Heart right ventricle (tissue), 16 donors: ENCODE measurements around the gene SSC5D. TPM values are rescaled to one million over a fixed set of nuclear protein-coding genes. Genes with fewer than 3 reads are reported as not detected.

Experiments used
- ATAC-seq, 8 donors: fragments of 200-7000 bp; cut with Tn5 transposase; one replicate each; pipeline ENCODE4 v1.9.1; 2020; ENCODE audit warnings: mild to moderate bottlenecking in 8 of 8, moderate library complexity in 8 of 8, moderate number of reproducible peaks in 1 of 8
- DNase-seq, 2 donors: peaks; one replicate each; pipeline ENCODE4 v3.0.0-alpha.2; 2020
- H3K27ac ChIP-seq, 10 donors: fragments of 200-600 bp; sonication (generic) in 2 of 10; one replicate each; pipeline versions ENCODE4 v1.5.0 to v1.8.0; 2020 to 2022; ENCODE audit warnings: mild to moderate bottlenecking in 3 of 10
- H3K27me3 ChIP-seq, 7 donors: fragments of 200-600 bp; one replicate each; pipeline ENCODE4 v1.8.0; 2021 to 2022; ENCODE audit warnings: mild to moderate bottlenecking in 2 of 7
- H3K36me3 ChIP-seq, 9 donors: fragments of 200-600 bp; sonication (generic) in 1 of 9; one replicate each; pipeline versions ENCODE4 v1.5.0 to v1.8.0; 2020 to 2022; ENCODE audit warnings: mild to moderate bottlenecking in 2 of 9
- H3K4me1 ChIP-seq, 9 donors: fragments of 200-600 bp; sonication (generic) in 1 of 9; one replicate each; pipeline versions ENCODE4 v1.5.0 to v1.8.0; 2020 to 2022; ENCODE audit warnings: mild to moderate bottlenecking in 4 of 9
- H3K4me3 ChIP-seq, 10 donors: fragments of 200-600 bp; sonication (generic) in 2 of 10; one replicate each; pipeline versions ENCODE4 v1.5.0 to v1.8.0; 2020 to 2022; ENCODE audit warnings: mild to moderate bottlenecking in 7 of 10, moderate library complexity in 2 of 10
- H3K9me3 ChIP-seq, 11 donors: fragments of 200-600 bp in 10 of 11; sonication (generic) in 2 of 11; one replicate each; pipeline versions ENCODE4 v1.5.0 to v1.8.0; 2013 to 2022; ENCODE audit warnings: mild to moderate bottlenecking in 2 of 11, control low read depth in 1 of 11, moderate library complexity in 1 of 11
- WGBS, 2 donors: extraction: QIAGEN DNeasy Blood & Tissue Kit; methylation state at CpG; one replicate each; pipeline ENCODE4 v1.1.7; 2013; ENCODE audit warnings: inconsistent platforms in 1 of 2; 5-methylcytosine and 5-hydroxymethylcytosine counted together
- intact Hi-C, 10 donors: fragments of 100-400 bp; cut with DNase I; formaldehyde crosslinking; loops; one replicate each; pipeline versions ENCODE4 v1.11.1 to v1.14.2; 2022
- polyA plus RNA-seq, 2 donors: library from polyadenylated mRNA; stranded (reverse); fragments of 200-250 nt; gene quantifications; one replicate each; pipeline ENCODE4 v1.2.3, GENCODE V29; 2013
- total RNA-seq, 10 donors: library from RNA; stranded (reverse); fragmentation: NEBNext Ultra II Directional in 3 of 10; extraction: Animal tissue kit (Norgen Biotek cat#: 25700) in 3 of 10; gene quantifications; one replicate each; pipeline versions ENCODE4 v1.2.1 to v1.2.4, GENCODE V29; 2021 to 2023
- TF ChIP-seq, protein P1 (sequence below), 9 donors: fragments of 200-600 bp; sonication (generic) in 2 of 9; IDR thresholded peaks; one replicate each; pipeline versions ENCODE4 v1.5.0 to v1.8.0; 2021 to 2022; ENCODE audit warnings: antibody characterized with exemption in 9 of 9, mild to moderate bottlenecking in 5 of 9, moderate library complexity in 1 of 9
- donor health status: Arrhythmogenic right ventricular cardiomyopathy.
- donor health status: ischemic (EF 13 %, LVEDD 7.1; RV severe dilation, severe dysfunction).
- donor health status: healthy with polysubstance abuse.
- donor health status: DM: no; HTN: yes; CAD: no.
- donor health status: DM: no; HTN: no; CAD: no.
- donor health status: ischemic (EF 25% LVEDD 6.9; RV normal size, moderate dysfunction).
- donor health status: ischemic (EF 25% LVEDD 5.7; RV mildly dilated, moderate dysfunction).
- donor health status: healthy.
- donor health status: DM: yes; HTN: yes; CAD: no.
- donor health status: Ischemic cardiomyopathy.
- donor health status: ischemic (EF 35%, LVEDD 5.7; RV mildly dilated, moderate dysfunction).
- donor health status: nonischemic (EF 11% LVEDD 7.7; RV severe dilation, severe dysfunction).
- donor health status: DM: yes; HTN: yes; CAD: no.
- donor health status: PGD.
- donor health status: ischemic (EF 29% LVEDD 5.4; RV normal size, mild dysfunction).
- donor health status: nonischemic (EF 23%, LVEDD 6.1; RV moderate dilation, normal function).

SSC5D gene
- total and polyA plus RNA-seq, 12 donors: 0.72 to 6.5 (median 3.6) TPM

DNA sequence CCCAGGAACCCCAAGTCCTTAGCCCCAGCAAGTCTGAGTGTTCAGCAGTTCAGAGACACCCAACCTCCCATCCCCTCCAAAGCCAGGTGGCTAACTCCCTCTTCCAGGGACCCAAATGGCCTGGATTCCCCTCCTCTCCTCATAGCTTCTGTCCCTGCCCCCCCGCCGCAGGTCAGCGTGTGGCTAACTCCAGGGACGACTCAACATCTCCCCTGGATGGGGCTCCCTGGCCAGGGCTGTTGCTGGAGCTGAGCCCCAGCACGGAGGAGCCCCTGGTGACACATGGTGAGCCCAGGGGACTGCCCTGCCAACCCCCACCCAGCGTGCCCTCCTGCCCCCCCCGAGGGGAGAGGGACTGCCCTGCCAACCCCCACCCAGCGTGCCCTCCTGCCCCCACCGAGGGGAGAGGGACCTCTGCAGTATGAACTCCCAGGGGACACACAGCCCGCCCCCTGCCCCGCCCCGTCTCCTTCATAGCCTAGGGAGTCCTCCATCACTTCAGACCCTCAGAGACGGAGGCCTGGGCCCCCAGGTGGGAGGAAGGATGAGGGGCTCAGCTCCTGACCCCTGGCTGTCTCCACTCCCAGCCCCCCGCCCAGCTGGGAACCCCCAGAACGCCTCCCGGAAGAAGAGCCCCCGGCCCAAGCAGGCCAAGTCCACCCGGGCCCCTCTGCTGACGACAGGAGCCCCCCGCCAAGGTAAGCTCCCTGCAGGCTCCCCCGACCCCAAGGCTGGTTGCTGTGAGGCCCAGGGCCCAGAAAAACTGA lies 1.7 kb downstream of the SSC5D start:
- 74 to 75% methylated on average over 18 to 21 of the region's 21 CpGs for WGBS, 2 donors
- intact Hi-C loops: no loop called here

DNA sequence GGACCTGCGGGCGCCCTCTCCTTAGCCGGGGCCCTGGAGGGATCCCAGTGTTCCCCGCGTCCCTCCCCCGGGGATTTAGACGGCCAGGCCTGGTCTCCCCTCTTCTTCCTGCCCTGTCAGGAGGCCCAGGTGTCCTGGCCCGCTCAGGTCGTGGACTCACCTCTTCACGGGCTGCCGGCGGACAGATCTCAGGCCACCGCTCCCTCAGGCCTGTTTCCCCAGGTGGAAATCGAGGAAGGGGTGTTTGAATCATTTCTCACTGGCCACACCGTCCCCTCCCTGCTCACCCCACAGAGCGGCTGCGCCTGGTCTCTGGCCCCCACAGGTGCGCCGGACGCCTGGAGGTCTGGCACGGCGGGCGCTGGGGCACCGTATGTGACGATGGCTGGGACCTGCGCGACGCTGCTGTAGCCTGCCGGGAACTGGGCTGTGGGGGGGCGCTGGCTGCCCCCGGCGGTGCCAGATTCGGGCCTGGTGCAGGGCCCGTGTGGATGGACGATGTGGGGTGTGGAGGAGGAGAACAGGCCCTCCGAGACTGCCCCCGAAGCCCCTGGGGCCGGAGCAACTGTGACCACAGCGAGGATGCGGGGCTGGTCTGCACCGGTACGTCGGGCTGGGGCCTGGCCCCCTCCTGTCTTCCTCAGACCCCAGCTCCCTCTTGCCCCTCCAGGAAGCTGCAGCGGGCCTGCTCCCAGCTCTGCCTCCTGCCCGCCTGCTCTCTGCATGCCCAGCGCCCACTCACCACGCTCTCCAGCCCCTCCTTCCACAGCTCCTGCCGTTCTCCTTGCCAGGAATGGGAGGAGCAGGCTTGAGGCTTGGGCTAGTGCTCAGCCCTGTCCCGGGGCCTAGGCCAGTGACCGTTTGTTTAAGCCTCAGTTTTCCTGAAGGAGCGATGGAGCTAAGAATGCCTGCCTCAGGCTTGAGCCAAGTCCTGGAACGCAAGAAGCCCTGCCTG lies 2.5 kb downstream of the SSC5D start:
- Histone ChIP-seq H3K4me3 (no peak overlapping the region), H3K27ac (peak overlapping the region in 4 of 10 donors; percentile 31 to 61 (median 48)), H3K4me1 (peaks cover 21 to 63% (median 37%) of the 10 kb centered on the region in 9 donors), H3K9me3 (no peaks in the 10 kb centered on the region), H3K36me3 (no peaks in the 10 kb centered on the region), H3K27me3 (peaks cover 0 to 25% (median 4%) of the 10 kb centered on the region in 7 donors)
- ATAC-seq: no peak
- TF ChIP-seq, protein P1, sequence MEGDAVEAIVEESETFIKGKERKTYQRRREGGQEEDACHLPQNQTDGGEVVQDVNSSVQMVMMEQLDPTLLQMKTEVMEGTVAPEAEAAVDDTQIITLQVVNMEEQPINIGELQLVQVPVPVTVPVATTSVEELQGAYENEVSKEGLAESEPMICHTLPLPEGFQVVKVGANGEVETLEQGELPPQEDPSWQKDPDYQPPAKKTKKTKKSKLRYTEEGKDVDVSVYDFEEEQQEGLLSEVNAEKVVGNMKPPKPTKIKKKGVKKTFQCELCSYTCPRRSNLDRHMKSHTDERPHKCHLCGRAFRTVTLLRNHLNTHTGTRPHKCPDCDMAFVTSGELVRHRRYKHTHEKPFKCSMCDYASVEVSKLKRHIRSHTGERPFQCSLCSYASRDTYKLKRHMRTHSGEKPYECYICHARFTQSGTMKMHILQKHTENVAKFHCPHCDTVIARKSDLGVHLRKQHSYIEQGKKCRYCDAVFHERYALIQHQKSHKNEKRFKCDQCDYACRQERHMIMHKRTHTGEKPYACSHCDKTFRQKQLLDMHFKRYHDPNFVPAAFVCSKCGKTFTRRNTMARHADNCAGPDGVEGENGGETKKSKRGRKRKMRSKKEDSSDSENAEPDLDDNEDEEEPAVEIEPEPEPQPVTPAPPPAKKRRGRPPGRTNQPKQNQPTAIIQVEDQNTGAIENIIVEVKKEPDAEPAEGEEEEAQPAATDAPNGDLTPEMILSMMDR (IDR thresholded peaks at IDR 0.05): no peak
- intact Hi-C loops: no loop called here
- no peak for DNase-seq
- 81 to 82% methylated on average over 49 to 52 of the region's 52 CpGs for WGBS, 2 donors

More for the DNA sequence above, 1.7 kb downstream of the SSC5D start:
- DNase-seq: no peak
- Histone ChIP-seq H3K36me3 (no peaks in the 10 kb centered on the region), H3K27me3 (peaks cover 0 to 25% (median 4%) of the 10 kb centered on the region in 7 donors), H3K9me3 (no peaks in the 10 kb centered on the region), H3K27ac (peak overlapping the region in 4 of 10 donors; percentile 28 to 86 (median 55)), H3K4me3 (no peak overlapping the region), H3K4me1 (peaks cover 26 to 64% (median 45%) of the 10 kb centered on the region in 9 donors)
- TF ChIP-seq, protein P1 (IDR thresholded peaks at IDR 0.05): no peak
- no peak for ATAC-seq

DNA sequence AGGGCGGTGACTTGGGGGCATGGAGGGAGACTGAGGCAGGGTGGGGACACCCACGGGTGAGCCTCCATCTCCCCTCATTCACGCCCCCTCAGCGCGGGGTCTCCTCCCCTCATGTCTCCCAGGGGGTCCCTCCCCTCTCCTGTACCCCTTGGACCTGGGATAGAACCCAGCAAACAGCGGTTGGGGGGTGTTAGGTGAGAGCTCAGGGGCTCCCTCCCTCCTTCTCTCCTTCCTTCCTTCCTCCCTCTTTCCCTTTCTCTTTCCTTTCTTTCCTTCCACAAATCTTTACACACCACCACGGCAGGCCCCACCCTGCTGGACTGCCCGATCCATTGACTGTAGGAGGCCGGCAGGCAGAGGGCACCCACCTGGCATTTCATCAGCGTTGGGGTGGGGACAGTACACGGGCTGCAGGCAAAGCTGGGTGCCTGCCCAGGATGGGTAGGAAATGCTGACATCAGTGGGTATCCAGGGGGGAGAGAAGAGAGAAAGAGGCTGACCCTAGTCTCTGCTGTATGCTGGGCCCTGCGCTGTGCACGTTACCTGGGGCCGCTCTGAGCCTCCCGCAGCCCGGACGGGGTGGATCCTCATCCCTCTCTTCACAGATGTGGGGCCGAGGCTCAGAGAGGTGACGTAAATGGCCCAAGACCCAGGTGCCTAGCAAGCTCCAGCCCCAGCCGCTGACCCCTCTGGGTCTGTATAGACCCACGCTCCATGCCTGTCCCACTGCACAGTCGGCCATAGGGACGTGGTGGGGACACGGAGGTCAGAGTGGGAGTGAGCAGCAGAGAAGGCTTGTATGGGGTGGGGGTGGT lies 3.5 kb downstream of the SSC5D start:
- H3K27ac ChIP-seq: peak overlapping the region in 4 of 10 donors; percentile 31 to 96 (median 52)
- no peaks in the 10 kb centered on the region for H3K9me3 ChIP-seq
- intact Hi-C loops: no loop called here
- peaks cover 0 to 25% (median 4%) of the 10 kb centered on the region in 7 donors for H3K27me3 ChIP-seq
- H3K36me3 ChIP-seq: peaks cover 0 to 9% (median 0%) of the 10 kb centered on the region in 9 donors
- ATAC-seq (no peak), DNase-seq (no peak)
- WGBS, 2 donors: 77 to 78% methylated on average over 24 of the region's 24 CpGs
- H3K4me3 ChIP-seq: no peak overlapping the region
- H3K4me1 ChIP-seq: peaks cover 17 to 55% (median 27%) of the 10 kb centered on the region in 9 donors
- TF ChIP-seq, protein P1 (IDR thresholded peaks at IDR 0.05): no peak
